Liver (tissue), 9 donors: ENCODE results near the gene WWC2. TPM values are rescaled to one million over a fixed set of nuclear protein-coding genes. Genes with fewer than 3 reads are reported as not detected.

Experiments
- DNase-seq: peaks from one replicate; pipeline ENCODE4 v3.0.0-alpha.2; 2017; ENCODE audit warnings: low spot score
- H3K27ac ChIP-seq, 2 donors: one replicate each; pipeline ENCODE4 v1.7.0; 2013; ENCODE audit warnings: inconsistent platforms in 2 of 2, low read length in 2 of 2, control low read depth in 1 of 2, low read depth in 1 of 2, mild to moderate bottlenecking in 1 of 2
- H3K27me3 ChIP-seq, 4 donors: one replicate each; pipeline versions ENCODE4 v1.6.1 to v1.7.0; 2013; ENCODE audit warnings: low read length in 3 of 4, inconsistent platforms in 1 of 4, mild to moderate bottlenecking in 1 of 4, moderate library complexity in 1 of 4; ENCODE audit not compliant: control insufficient read depth in 4 of 4, insufficient read depth in 4 of 4
- H3K36me3 ChIP-seq, 4 donors: one replicate each; pipeline versions ENCODE4 v1.6.1 to v1.7.0; 2013; ENCODE audit warnings: low read length in 3 of 4, mild to moderate bottlenecking in 3 of 4, low read depth in 1 of 4, moderate library complexity in 1 of 4; ENCODE audit not compliant: control insufficient read depth in 4 of 4, insufficient read depth in 3 of 4
- H3K4me1 ChIP-seq, 4 donors: one replicate each; pipeline versions ENCODE4 v1.6.1 to v1.7.0; 2013; ENCODE audit warnings: low read length in 3 of 4, mild to moderate bottlenecking in 3 of 4, moderate library complexity in 1 of 4; ENCODE audit not compliant: control insufficient read depth in 4 of 4, insufficient read depth in 4 of 4
- H3K4me3 ChIP-seq, 3 donors: one replicate each; pipeline versions ENCODE4 v1.6.1 to v1.7.0; 2013; ENCODE audit warnings: low read length in 3 of 3, control low read depth in 1 of 3, low read depth in 1 of 3, mild to moderate bottlenecking in 1 of 3
- H3K9ac ChIP-seq, 2 donors: one replicate each; pipeline ENCODE4 v1.7.0; 2013; ENCODE audit warnings: low read length in 2 of 2, mild to moderate bottlenecking in 2 of 2, moderate library complexity in 2 of 2, control low read depth in 1 of 2, low read depth in 1 of 2
- H3K9me3 ChIP-seq, 4 donors: one replicate each; pipeline versions ENCODE4 v1.6.1 to v1.7.0; 2013; ENCODE audit warnings: low read length in 3 of 4; ENCODE audit not compliant: control insufficient read depth in 4 of 4
- EGR1 ChIP-seq, 2 donors: IDR thresholded peaks; 2 replicates each; pipeline ENCODE4 v1.6.1; 2016 to 2018; ENCODE audit warnings: antibody characterized with exemption in 2 of 2, low read depth in 2 of 2
- FOXA2 ChIP-seq: IDR thresholded peaks from 2 replicates; pipeline ENCODE4 v1.6.1; 2016; ENCODE audit warnings: antibody characterized with exemption
- GABPA ChIP-seq, 2 donors: IDR thresholded peaks in 1 of 2; conservative IDR thresholded peaks in 1 of 2; 2 replicates each; pipeline ENCODE4 v1.6.1; 2016; ENCODE audit warnings: antibody characterized with exemption in 2 of 2, mild to moderate bottlenecking in 1 of 2, moderate library complexity in 1 of 2
- HNF4A ChIP-seq, 2 donors: conservative IDR thresholded peaks; 2 replicates each; pipeline ENCODE4 v1.6.1; 2016; ENCODE audit warnings: antibody characterized with exemption in 2 of 2, mild to moderate bottlenecking in 2 of 2
- HNF4G ChIP-seq: IDR thresholded peaks from 2 replicates; pipeline ENCODE4 v1.6.1; 2016; ENCODE audit warnings: antibody characterized with exemption
- JUND ChIP-seq, 2 donors: IDR thresholded peaks; 2 replicates each; pipeline ENCODE4 v1.6.1; 2016; ENCODE audit warnings: antibody characterized with exemption in 2 of 2
- NR2F2 ChIP-seq: IDR thresholded peaks from 2 replicates; pipeline ENCODE4 v1.6.1; 2016; ENCODE audit warnings: antibody characterized with exemption
- RAD21 ChIP-seq, 2 donors: IDR thresholded peaks; 2 replicates each; pipeline ENCODE4 v1.6.1; 2016; ENCODE audit warnings: antibody characterized with exemption in 2 of 2, mild to moderate bottlenecking in 2 of 2
- RXRA ChIP-seq, 2 donors: IDR thresholded peaks; 2 replicates each; pipeline ENCODE4 v1.6.1; 2017 to 2018; ENCODE audit warnings: antibody characterized with exemption in 2 of 2, mild to moderate bottlenecking in 1 of 2
- SP1 ChIP-seq: IDR thresholded peaks from 2 replicates; pipeline ENCODE4 v1.6.1; 2018; ENCODE audit warnings: antibody characterized with exemption, mild to moderate bottlenecking
- TAF1 ChIP-seq: conservative IDR thresholded peaks from 2 replicates; pipeline ENCODE4 v1.6.1; 2016; ENCODE audit warnings: antibody characterized with exemption, mild to moderate bottlenecking
- YY1 ChIP-seq: IDR thresholded peaks from 2 replicates; pipeline ENCODE4 v1.6.1; 2016; ENCODE audit warnings: antibody characterized with exemption, mild to moderate bottlenecking
- whole genome bisulfite sequencing: extraction: QIAGEN DNeasy Blood & Tissue Kit; methylation state at CpG from one replicate; pipeline ENCODE4 v1.1.7; 2013; 5-methylcytosine and 5-hydroxymethylcytosine counted together
- polyA plus RNA-seq, 2 donors: library from polyadenylated mRNA; stranded (reverse) in 1 of 2; unstranded in 1 of 2; fragments of 200-250 nt in 1 of 2; fragments of >200 nt in 1 of 2; fragmentation: Nextera tagmentation in 1 of 2; extraction: Ambion mirVana in 1 of 2; gene quantifications; one replicate each; pipeline versions ENCODE4 v1.2.1 to v1.2.3, GENCODE V29; 2013 to 2015
- total RNA-seq, 2 donors: library from RNA; depleted of rRNA; stranded (reverse); fragments of >200 nt; gene quantifications; one replicate each; pipeline ENCODE4 v1.2.3, GENCODE V29; 2014
- TF ChIP-seq, protein P1 (sequence below): fragments of 150-350 bp; IDR thresholded peaks from 2 replicates; pipeline ENCODE4 v1.5.1; 2017; ENCODE audit warnings: improper control_type of control experiment, low read depth, low read length; ENCODE audit not compliant: missing input control
- TF ChIP-seq, protein P2 (sequence below): IDR thresholded peaks from 2 replicates; pipeline ENCODE4 v1.6.1; 2016; ENCODE audit warnings: antibody characterized with exemption
- TF ChIP-seq, protein P3 (sequence below): IDR thresholded peaks from 2 replicates; pipeline ENCODE4 v1.6.1; 2016; ENCODE audit warnings: antibody characterized with exemption, mild to moderate bottlenecking
- donor health status: healthy.
- donor health status: healthy.
- donor health status: healthy.
- donor health status: healthy.
- donor health status: healthy.

Gene WWC2
- total and polyA plus RNA-seq, 4 donors: 8.6 to 60.1 (median 13.3) TPM

DNA sequence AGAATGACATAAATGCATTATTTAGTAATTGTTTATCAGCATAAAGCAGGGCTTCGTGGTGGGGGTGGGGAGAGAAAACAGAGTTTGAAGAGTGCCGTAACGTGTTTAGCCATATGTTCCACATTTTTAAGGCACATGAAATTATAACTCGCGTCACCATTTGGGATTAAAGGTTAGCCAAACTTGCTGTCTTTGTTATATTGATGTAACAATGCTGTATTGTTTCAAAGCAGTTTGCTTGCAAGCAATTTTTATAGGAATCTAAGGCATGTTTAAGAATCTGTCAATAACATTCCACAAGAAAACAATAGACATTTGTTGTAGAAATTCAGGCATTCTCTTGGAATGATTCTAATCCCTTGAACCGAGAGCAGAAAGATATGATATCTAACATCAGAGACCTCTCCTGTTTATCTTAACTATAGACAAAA is 142.7 kb downstream of the WWC2 start:
- no peak overlapping the region for H3K4me3 ChIP-seq
- WGBS: 80% methylated on average over 6 of the region's 6 CpGs
- no peak overlapping the region for H3K27ac ChIP-seq
- H3K9ac ChIP-seq: no peak overlapping the region
- TF ChIP-seq, protein P1, sequence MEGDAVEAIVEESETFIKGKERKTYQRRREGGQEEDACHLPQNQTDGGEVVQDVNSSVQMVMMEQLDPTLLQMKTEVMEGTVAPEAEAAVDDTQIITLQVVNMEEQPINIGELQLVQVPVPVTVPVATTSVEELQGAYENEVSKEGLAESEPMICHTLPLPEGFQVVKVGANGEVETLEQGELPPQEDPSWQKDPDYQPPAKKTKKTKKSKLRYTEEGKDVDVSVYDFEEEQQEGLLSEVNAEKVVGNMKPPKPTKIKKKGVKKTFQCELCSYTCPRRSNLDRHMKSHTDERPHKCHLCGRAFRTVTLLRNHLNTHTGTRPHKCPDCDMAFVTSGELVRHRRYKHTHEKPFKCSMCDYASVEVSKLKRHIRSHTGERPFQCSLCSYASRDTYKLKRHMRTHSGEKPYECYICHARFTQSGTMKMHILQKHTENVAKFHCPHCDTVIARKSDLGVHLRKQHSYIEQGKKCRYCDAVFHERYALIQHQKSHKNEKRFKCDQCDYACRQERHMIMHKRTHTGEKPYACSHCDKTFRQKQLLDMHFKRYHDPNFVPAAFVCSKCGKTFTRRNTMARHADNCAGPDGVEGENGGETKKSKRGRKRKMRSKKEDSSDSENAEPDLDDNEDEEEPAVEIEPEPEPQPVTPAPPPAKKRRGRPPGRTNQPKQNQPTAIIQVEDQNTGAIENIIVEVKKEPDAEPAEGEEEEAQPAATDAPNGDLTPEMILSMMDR: no peak
- TF ChIP-seq RXRA (IDR thresholded peaks at IDR 0.05): no peak
- TF ChIP-seq JUND (IDR thresholded peaks at IDR 0.05): no peak
- no peak for TF ChIP-seq SP1
- no peak for TF ChIP-seq HNF4G
- no peaks in the 10 kb centered on the region for H3K9me3 ChIP-seq
- no peak for DNase-seq
- no peaks in the 10 kb centered on the region for H3K27me3 ChIP-seq
- peaks cover 0 to 14% (median 11%) of the 10 kb centered on the region in 4 donors for H3K36me3 ChIP-seq
- peaks cover 0 to 2% (median 0%) of the 10 kb centered on the region in 4 donors for H3K4me1 ChIP-seq

DNA sequence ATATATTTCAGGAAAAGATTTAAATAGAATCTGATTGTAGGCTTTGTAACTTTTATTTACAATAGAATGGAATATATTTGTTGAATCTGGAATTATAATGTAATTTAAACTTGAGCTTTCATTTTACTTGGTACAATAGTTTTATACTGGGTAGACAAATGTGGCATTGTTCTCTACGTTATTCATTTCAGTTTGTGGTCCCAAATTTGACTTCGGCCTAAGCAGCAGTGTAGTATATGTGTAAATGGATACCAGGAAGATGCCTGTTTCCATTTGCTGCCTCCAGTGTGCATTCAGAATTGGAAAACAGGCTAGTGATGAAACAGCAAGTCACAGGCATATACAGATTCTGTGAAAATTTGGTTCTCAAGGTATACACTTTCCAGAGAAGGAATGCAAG is 143.2 kb downstream of the WWC2 start:
- H3K27ac ChIP-seq: no peak overlapping the region
- H3K9ac ChIP-seq: no peak overlapping the region
- H3K27me3 ChIP-seq: no peaks in the 10 kb centered on the region
- H3K4me1 ChIP-seq: peaks cover 0 to 2% (median 0%) of the 10 kb centered on the region in 4 donors
- no peak overlapping the region for H3K4me3 ChIP-seq
- DNase-seq: no peak
- H3K9me3 ChIP-seq: no peaks in the 10 kb centered on the region
- 85% methylated on average over 2 of the region's 2 CpGs for WGBS
- TF ChIP-seq, protein P2, sequence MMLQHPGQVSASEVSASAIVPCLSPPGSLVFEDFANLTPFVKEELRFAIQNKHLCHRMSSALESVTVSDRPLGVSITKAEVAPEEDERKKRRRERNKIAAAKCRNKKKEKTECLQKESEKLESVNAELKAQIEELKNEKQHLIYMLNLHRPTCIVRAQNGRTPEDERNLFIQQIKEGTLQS: no peak
- TF ChIP-seq NR2F2 (no peak), YY1 (no peak), GABPA (IDR thresholded peaks at IDR 0.05 in 1 of 2, conservative IDR thresholded peaks at IDR 0.05 in 1 of 2) (no peak), TAF1 (no peak), RAD21 (IDR thresholded peaks at IDR 0.05) (no peak), FOXA2 (no peak), HNF4A (conservative IDR thresholded peaks at IDR 0.05) (no peak), SP1 (no peak), EGR1 (IDR thresholded peaks at IDR 0.05; ENCODE audit: low read depth in 2 of 2) (no peak), RXRA (IDR thresholded peaks at IDR 0.05) (no peak)
- TF ChIP-seq, protein P3, sequence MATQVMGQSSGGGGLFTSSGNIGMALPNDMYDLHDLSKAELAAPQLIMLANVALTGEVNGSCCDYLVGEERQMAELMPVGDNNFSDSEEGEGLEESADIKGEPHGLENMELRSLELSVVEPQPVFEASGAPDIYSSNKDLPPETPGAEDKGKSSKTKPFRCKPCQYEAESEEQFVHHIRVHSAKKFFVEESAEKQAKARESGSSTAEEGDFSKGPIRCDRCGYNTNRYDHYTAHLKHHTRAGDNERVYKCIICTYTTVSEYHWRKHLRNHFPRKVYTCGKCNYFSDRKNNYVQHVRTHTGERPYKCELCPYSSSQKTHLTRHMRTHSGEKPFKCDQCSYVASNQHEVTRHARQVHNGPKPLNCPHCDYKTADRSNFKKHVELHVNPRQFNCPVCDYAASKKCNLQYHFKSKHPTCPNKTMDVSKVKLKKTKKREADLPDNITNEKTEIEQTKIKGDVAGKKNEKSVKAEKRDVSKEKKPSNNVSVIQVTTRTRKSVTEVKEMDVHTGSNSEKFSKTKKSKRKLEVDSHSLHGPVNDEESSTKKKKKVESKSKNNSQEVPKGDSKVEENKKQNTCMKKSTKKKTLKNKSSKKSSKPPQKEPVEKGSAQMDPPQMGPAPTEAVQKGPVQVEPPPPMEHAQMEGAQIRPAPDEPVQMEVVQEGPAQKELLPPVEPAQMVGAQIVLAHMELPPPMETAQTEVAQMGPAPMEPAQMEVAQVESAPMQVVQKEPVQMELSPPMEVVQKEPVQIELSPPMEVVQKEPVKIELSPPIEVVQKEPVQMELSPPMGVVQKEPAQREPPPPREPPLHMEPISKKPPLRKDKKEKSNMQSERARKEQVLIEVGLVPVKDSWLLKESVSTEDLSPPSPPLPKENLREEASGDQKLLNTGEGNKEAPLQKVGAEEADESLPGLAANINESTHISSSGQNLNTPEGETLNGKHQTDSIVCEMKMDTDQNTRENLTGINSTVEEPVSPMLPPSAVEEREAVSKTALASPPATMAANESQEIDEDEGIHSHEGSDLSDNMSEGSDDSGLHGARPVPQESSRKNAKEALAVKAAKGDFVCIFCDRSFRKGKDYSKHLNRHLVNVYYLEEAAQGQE: no peak
- peaks cover 0 to 14% (median 11%) of the 10 kb centered on the region in 4 donors for H3K36me3 ChIP-seq
